CD4-positive, alpha-beta T cell treated with Interleukin-6 at 100 ng/mL for 8 hours (primary cell): Measurements from ENCODE around the gene ANO2.

Source experiments
- DNase-seq: peaks from one replicate; pipeline ENCODE4 v3.0.0-alpha.2; 2020; ENCODE audit warnings: mixed read lengths, low spot score

The ANO2 gene

DNA sequence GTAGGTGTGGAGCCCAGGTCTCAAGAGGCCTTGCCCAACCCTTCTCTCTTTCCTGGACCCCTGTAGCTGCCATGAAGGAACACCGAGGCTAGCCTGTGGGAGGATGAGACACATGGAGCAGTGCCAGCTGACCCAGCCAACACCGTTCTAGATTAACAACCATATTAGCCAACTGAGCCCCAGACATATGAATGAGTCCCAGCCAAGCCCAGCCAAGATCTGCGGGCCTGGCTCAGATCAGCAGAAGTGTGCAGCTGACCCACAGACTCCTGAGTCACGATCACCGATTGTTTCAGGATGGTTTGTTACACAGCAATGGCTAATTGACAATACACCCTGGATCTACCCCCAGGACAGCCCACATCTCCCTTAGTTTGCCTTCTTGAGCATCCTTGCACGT is 431.0 kb downstream of the ANO2 start:
- no peak for DNase-seq

DNA sequence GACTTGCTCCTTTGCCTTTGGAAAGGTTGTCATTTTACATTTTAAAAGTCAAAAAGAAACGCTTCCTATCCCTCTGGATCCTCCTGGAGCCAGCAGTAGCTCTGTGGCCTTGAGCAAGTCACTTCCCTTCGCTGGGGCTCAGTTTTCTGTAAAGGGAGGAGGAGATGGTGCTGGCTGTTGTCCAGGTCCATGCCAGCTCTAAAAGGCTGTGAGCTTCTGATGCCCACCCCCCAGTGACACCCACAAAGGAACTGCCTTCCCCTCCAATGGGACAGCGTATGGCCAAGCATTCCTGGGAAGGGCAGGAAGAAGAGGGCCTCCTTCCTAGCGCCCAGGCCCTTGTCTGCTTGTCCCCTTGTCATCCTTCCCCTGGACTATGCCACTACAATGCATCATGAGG is 431.7 kb downstream of the ANO2 start:
- DNase-seq, result no peak
